ENCODE results near the gene PADI1. TPM values are rescaled to one million over a fixed set of nuclear protein-coding genes. Genes with fewer than 3 reads are reported as not detected.

PADI1 gene
- total and polyA plus RNA-seq, 2 donors (not counting 1 experiment from before 2014, with no cell fraction given) = not detected

DNA sequence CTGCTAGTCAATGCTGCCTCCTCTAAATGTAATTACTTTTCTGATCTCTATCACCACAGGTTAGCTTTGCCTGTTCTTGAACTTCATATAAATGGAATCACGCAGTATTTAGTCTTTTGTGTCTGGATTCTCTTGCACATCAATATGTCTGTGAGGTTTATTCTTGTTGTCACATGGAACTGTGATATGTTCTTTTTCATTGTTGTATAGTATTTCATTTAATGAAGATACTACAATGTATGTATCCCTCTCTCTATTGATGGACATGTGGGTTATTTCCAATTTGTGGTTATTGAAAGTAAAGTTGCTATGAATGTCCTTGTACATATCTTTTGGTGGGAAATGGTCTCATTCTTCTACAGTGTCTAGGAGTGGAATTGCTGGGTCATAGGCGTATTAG, 16.7 kb upstream of the PADI1 start:
- Histone ChIP-seq H3K9ac (ENCODE audit: low read length) (no peak overlapping the region), H2AFZ (ENCODE audit: insufficient read depth, low read depth, low read length, poor library complexity, severe bottlenecking) (no peak overlapping the region), H3K9me3 (ENCODE audit: control extremely low read depth in 1 of 3, control insufficient read depth in 2 of 3, insufficient read depth in 1 of 3, low read length in 2 of 3) (peaks cover 0 to 27% (median 2%) of the 10 kb centered on the region in 3 donors), H3K4me3 (ENCODE audit: control extremely low read depth in 1 of 5, extremely low read depth in 1 of 5, insufficient read depth in 1 of 5, low read depth in 2 of 5, low read length in 4 of 5) (no peak overlapping the region), H3K27me3 (replicated peaks in 1 of 4; ENCODE audit: control extremely low read depth in 1 of 4, control insufficient read depth in 3 of 4, insufficient read depth in 4 of 4, low read length in 3 of 4) (no peaks in the 10 kb centered on the region), H4K20me1 (ENCODE audit: control insufficient read depth, insufficient read depth, low read length, poor library complexity, severe bottlenecking) (no peaks in the 10 kb centered on the region), H3K27ac (ENCODE audit: low read length in 2 of 2) (no peak overlapping the region), H3K36me3 (replicated peaks in 1 of 2; ENCODE audit: control extremely low read depth in 1 of 2, control insufficient read depth in 1 of 2, extremely low read depth in 1 of 2, insufficient read depth in 2 of 2, low read length in 1 of 2) (no peaks in the 10 kb centered on the region), H3K4me1 (ENCODE audit: control insufficient read depth in 2 of 2, insufficient read depth in 2 of 2, low read length in 2 of 2) (peaks cover 9 to 23% of the 10 kb centered on the region in 2 donors), H3K79me2 (ENCODE audit: control insufficient read depth, insufficient read depth, low read length) (no peaks in the 10 kb centered on the region), H3K4me2 (replicated peaks; ENCODE audit: low read depth, low read length, poor library complexity, severe bottlenecking) (no peak overlapping the region)
- TF ChIP-seq, protein P1, sequence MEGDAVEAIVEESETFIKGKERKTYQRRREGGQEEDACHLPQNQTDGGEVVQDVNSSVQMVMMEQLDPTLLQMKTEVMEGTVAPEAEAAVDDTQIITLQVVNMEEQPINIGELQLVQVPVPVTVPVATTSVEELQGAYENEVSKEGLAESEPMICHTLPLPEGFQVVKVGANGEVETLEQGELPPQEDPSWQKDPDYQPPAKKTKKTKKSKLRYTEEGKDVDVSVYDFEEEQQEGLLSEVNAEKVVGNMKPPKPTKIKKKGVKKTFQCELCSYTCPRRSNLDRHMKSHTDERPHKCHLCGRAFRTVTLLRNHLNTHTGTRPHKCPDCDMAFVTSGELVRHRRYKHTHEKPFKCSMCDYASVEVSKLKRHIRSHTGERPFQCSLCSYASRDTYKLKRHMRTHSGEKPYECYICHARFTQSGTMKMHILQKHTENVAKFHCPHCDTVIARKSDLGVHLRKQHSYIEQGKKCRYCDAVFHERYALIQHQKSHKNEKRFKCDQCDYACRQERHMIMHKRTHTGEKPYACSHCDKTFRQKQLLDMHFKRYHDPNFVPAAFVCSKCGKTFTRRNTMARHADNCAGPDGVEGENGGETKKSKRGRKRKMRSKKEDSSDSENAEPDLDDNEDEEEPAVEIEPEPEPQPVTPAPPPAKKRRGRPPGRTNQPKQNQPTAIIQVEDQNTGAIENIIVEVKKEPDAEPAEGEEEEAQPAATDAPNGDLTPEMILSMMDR (IDR thresholded peaks at IDR 0.05) = no peak
- TF ChIP-seq EZH2 (IDR thresholded peaks at IDR 0.05; ENCODE audit: borderline replicate concordance, insufficient read depth, low read depth, low read length, poor library complexity, severe bottlenecking) = no peak
- Mint-ChIP-seq H3K27ac (no peak overlapping the region), H3K27me3 (no peaks in the 10 kb centered on the region), H3K4me3 (no peak overlapping the region), H3K9me3 (ENCODE audit: insufficient read depth) (peaks cover 3% of the 10 kb centered on the region), H3K4me1 (peaks cover 28% of the 10 kb centered on the region)
- ChIA-PET POLR2A (no interaction called here), CTCF (no interaction called here)
- WGBS (ENCODE audit: insufficient coverage) = no CpG with 5 or more reads among the region's 2 CpGs
- ATAC-seq (ENCODE audit: low read depth) (no peak), DNase-seq (no peak)
- intact Hi-C loops (cut with micrococcal nuclease) = no loop called here

DNA sequence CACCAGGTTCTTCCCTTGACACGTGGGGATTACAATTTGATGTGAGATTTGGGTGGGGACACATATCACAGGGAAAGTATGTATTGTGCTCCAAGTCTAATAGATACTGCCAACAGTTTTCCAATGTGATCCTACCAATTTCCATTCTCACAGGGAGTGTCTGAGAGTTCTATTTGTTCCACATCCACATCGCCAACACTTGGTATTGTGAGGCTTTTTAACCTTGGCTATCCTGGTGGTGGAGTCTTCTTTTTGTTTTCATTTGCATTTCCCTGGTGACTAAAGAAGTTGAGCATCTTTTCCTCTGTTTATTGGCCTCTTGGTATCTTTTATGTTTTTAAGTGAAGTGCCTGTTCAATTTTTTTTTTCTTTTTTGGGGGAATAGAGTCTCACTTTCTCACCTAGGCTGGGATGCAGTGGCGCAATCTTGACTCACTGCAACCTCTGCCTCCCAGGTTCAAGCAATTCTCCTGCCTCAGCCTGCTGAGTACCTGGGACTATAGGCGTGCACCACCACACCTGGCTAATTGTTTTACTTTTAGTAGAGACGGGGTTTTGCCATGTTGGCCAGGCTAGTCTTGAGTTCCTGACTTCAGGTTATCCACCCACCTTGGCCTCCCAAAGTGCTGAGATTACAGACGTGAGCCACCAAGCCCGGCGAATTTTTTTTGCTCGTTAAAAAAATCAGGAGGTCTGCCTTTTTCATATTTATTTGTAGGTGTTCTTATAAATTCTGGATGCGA, 15.9 kb upstream of the PADI1 start:
- H3K27me3 Mint-ChIP-seq = no peaks in the 10 kb centered on the region
- ChIA-PET POLR2A (no interaction called here), CTCF (no interaction called here)
- intact Hi-C loops (cut with micrococcal nuclease) = no loop called here
- H3K4me3 Mint-ChIP-seq = no peak overlapping the region
- Histone ChIP-seq H3K27me3 (replicated peaks in 1 of 4; ENCODE audit: control extremely low read depth in 1 of 4, control insufficient read depth in 3 of 4, insufficient read depth in 4 of 4, low read length in 3 of 4) (no peaks in the 10 kb centered on the region), H3K36me3 (replicated peaks in 1 of 2; ENCODE audit: control extremely low read depth in 1 of 2, control insufficient read depth in 1 of 2, extremely low read depth in 1 of 2, insufficient read depth in 2 of 2, low read length in 1 of 2) (no peaks in the 10 kb centered on the region), H3K9ac (ENCODE audit: low read length) (no peak overlapping the region), H2AFZ (ENCODE audit: insufficient read depth, low read depth, low read length, poor library complexity, severe bottlenecking) (no peak overlapping the region), H3K4me3 (ENCODE audit: control extremely low read depth in 1 of 5, extremely low read depth in 1 of 5, insufficient read depth in 1 of 5, low read depth in 2 of 5, low read length in 4 of 5) (no peak overlapping the region), H3K79me2 (ENCODE audit: control insufficient read depth, insufficient read depth, low read length) (no peaks in the 10 kb centered on the region), H3K9me3 (ENCODE audit: control extremely low read depth in 1 of 3, control insufficient read depth in 2 of 3, insufficient read depth in 1 of 3, low read length in 2 of 3) (peaks cover 0 to 27% (median 2%) of the 10 kb centered on the region in 3 donors), H3K4me1 (ENCODE audit: control insufficient read depth in 2 of 2, insufficient read depth in 2 of 2, low read length in 2 of 2) (peaks cover 9 to 23% of the 10 kb centered on the region in 2 donors), H4K20me1 (ENCODE audit: control insufficient read depth, insufficient read depth, low read length, poor library complexity, severe bottlenecking) (no peaks in the 10 kb centered on the region), H3K4me2 (replicated peaks; ENCODE audit: low read depth, low read length, poor library complexity, severe bottlenecking) (no peak overlapping the region), H3K27ac (ENCODE audit: low read length in 2 of 2) (no peak overlapping the region)
- DNase-seq = no peak
- peaks cover 3% of the 10 kb centered on the region for H3K9me3 Mint-ChIP-seq (ENCODE audit: insufficient read depth)
- H3K4me1 Mint-ChIP-seq = peaks cover 28% of the 10 kb centered on the region
- no peak for ATAC-seq (ENCODE audit: low read depth)
- no peak for TF ChIP-seq EZH2 (IDR thresholded peaks at IDR 0.05; ENCODE audit: borderline replicate concordance, insufficient read depth, low read depth, low read length, poor library complexity, severe bottlenecking)
- TF ChIP-seq, protein P1 (IDR thresholded peaks at IDR 0.05) = no peak
- no peak overlapping the region for H3K27ac Mint-ChIP-seq
- 97% methylated on average over 3 of the region's 10 CpGs for WGBS (ENCODE audit: insufficient coverage)

Measured in B cell (primary cell).